C4-2B (cell line): ENCODE results near the gene PLA2G2E.

Experiments used
- ZFX ChIP-seq: fragments of 450-650 bp; IDR thresholded peaks from 2 replicates; pipeline ENCODE4 v1.6.1; 2017
- TF ChIP-seq, protein P1 (sequence below): fragments of 450-650 bp; conservative IDR thresholded peaks from 2 replicates; pipeline ENCODE4 v1.5.1; 2017; ENCODE audit warnings: mild to moderate bottlenecking

DNA sequence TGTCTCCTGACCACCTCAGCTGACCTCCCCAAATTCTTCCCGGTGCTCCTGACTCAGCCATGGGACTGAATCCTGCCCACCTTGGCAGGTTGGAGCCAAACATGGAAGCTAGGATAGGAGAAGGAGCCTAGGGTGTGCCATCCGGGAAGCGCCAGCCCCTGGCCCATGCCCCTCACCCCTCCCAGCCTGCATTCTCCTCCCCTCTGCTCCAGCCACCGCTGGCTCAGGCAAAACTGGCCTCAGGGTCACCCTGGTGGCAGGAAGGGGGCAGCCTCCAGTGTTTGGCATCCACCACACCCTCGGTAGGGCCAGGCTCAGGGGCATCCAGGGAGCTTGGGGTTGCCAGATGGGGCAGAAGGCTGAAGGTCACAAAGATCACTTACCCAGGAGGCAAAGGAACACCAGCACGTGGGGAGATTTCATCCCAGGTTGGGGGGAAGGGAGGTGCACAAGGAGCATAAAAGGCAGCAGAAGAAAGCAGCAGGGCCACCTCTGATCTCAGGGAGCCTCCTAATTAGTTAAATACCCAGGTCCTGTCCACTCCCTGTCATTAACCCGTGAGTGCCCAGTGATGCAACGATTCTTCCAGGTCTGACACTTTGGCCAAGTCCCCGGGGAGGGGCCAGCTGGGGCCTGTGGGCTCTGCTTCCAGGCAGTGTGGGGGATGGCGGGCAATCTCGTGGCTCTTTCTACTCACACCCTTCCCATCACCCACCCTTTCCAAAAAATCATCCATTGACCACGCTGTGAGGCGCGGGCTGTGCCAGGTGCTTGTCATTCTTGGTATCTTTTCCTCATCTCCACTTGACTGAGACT lies at the start of gene PLA2G2E:
- TF ChIP-seq, protein P1, sequence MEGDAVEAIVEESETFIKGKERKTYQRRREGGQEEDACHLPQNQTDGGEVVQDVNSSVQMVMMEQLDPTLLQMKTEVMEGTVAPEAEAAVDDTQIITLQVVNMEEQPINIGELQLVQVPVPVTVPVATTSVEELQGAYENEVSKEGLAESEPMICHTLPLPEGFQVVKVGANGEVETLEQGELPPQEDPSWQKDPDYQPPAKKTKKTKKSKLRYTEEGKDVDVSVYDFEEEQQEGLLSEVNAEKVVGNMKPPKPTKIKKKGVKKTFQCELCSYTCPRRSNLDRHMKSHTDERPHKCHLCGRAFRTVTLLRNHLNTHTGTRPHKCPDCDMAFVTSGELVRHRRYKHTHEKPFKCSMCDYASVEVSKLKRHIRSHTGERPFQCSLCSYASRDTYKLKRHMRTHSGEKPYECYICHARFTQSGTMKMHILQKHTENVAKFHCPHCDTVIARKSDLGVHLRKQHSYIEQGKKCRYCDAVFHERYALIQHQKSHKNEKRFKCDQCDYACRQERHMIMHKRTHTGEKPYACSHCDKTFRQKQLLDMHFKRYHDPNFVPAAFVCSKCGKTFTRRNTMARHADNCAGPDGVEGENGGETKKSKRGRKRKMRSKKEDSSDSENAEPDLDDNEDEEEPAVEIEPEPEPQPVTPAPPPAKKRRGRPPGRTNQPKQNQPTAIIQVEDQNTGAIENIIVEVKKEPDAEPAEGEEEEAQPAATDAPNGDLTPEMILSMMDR = no peak
- no peak for TF ChIP-seq ZFX
